Measurements from ENCODE around the gene LEPR.

Gene LEPR

GRCh38 chr1:65435987-65436386 is 15.5 kb downstream of the LEPR start:
- H3K27ac ChIP-seq (ENCODE audit: low read length) = no peak overlapping the region
- H3K79me2 ChIP-seq (ENCODE audit: low read length) = no peaks in the 10 kb centered on the region
- no peak overlapping the region for H3K4me3 ChIP-seq (ENCODE audit: low read length)
- no peak overlapping the region for H2AFZ ChIP-seq (ENCODE audit: low read depth, low read length)
- no peak for TF ChIP-seq EZH2phosphoT487 (IDR thresholded peaks at IDR 0.05; ENCODE audit: low read depth)
- no peak for TF ChIP-seq CTCF (IDR thresholded peaks at IDR 0.05; ENCODE audit: low read depth, low read length)
- no peaks in the 10 kb centered on the region for H3K27me3 ChIP-seq (ENCODE audit: low read depth, low read length)
- H3K4me1 ChIP-seq (ENCODE audit: low read length) = 0 out of 2 replicates have a peak, but pooled peaks cover 3% of the 10 kb centered on the region
- H4K20me1 ChIP-seq (ENCODE audit: insufficient read depth, low read length) = no peaks in the 10 kb centered on the region
- H3K36me3 ChIP-seq (replicated peaks; ENCODE audit: low read depth, low read length) = no peaks in the 10 kb centered on the region
- no peak overlapping the region for H3K9ac ChIP-seq (ENCODE audit: low read length)
- H3K4me2 ChIP-seq (ENCODE audit: low read length) = no peak overlapping the region
- no peaks in the 10 kb centered on the region for H3K9me3 ChIP-seq (ENCODE audit: insufficient read depth, low read length)

GRCh38 chr1:65437616-65438015 is 17.1 kb downstream of the LEPR start:
- H3K9me3 ChIP-seq (ENCODE audit: insufficient read depth, low read length) = no peaks in the 10 kb centered on the region
- no peaks in the 10 kb centered on the region for H4K20me1 ChIP-seq (ENCODE audit: insufficient read depth, low read length)
- no peak overlapping the region for H2AFZ ChIP-seq (ENCODE audit: low read depth, low read length)
- H3K9ac ChIP-seq (ENCODE audit: low read length) = no peak overlapping the region
- 0 out of 2 replicates have a peak, but pooled peaks cover 3% of the 10 kb centered on the region for H3K4me1 ChIP-seq (ENCODE audit: low read length)
- no peaks in the 10 kb centered on the region for H3K79me2 ChIP-seq (ENCODE audit: low read length)
- no peak overlapping the region for H3K4me2 ChIP-seq (ENCODE audit: low read length)
- H3K4me3 ChIP-seq (ENCODE audit: low read length) = no peak overlapping the region
- H3K27ac ChIP-seq (ENCODE audit: low read length) = no peak overlapping the region
- TF ChIP-seq CTCF (IDR thresholded peaks at IDR 0.05; ENCODE audit: low read depth, low read length) (no peak), EZH2phosphoT487 (IDR thresholded peaks at IDR 0.05; ENCODE audit: low read depth) (no peak)
- H3K36me3 ChIP-seq (replicated peaks; ENCODE audit: low read depth, low read length) = no peaks in the 10 kb centered on the region
- H3K27me3 ChIP-seq (ENCODE audit: low read depth, low read length) = no peaks in the 10 kb centered on the region

- Histone ChIP-seq H3K79me2 (ENCODE audit: low read length) (no peaks in the 10 kb centered on the region), H3K4me3 (ENCODE audit: low read length) (no peak overlapping the region), H3K9me3 (ENCODE audit: insufficient read depth, low read length) (no peaks in the 10 kb centered on the region), H3K4me1 (ENCODE audit: low read length) (0 out of 2 replicates have a peak, but pooled peaks cover 3% of the 10 kb centered on the region), H3K4me2 (ENCODE audit: low read length) (no peak overlapping the region), H3K27me3 (ENCODE audit: low read depth, low read length) (no peaks in the 10 kb centered on the region), H3K27ac (ENCODE audit: low read length) (no peak overlapping the region), H3K9ac (ENCODE audit: low read length) (no peak overlapping the region), H2AFZ (ENCODE audit: low read depth, low read length) (no peak overlapping the region), H3K36me3 (replicated peaks; ENCODE audit: low read depth, low read length) (no peaks in the 10 kb centered on the region), H4K20me1 (ENCODE audit: insufficient read depth, low read length) (no peaks in the 10 kb centered on the region)
- TF ChIP-seq EZH2phosphoT487 (IDR thresholded peaks at IDR 0.05; ENCODE audit: low read depth) (no peak), CTCF (IDR thresholded peaks at IDR 0.05; ENCODE audit: low read depth, low read length) (no peak)
Observed at GRCh38 chr1:65440322-65440900, 19.9 kb downstream of the LEPR start.

GRCh38 chr1:65440915-65441314 is 20.4 kb downstream of the LEPR start:
- H3K4me2 ChIP-seq (ENCODE audit: low read length) = no peak overlapping the region
- TF ChIP-seq CTCF (IDR thresholded peaks at IDR 0.05; ENCODE audit: low read depth, low read length) (no peak), EZH2phosphoT487 (IDR thresholded peaks at IDR 0.05; ENCODE audit: low read depth) (no peak)
- 0 out of 2 replicates have a peak, but pooled peaks cover 3% of the 10 kb centered on the region for H3K4me1 ChIP-seq (ENCODE audit: low read length)
- no peak overlapping the region for H3K9ac ChIP-seq (ENCODE audit: low read length)
- H4K20me1 ChIP-seq (ENCODE audit: insufficient read depth, low read length) = no peaks in the 10 kb centered on the region
- H3K27ac ChIP-seq (ENCODE audit: low read length) = no peak overlapping the region
- H3K27me3 ChIP-seq (ENCODE audit: low read depth, low read length) = no peaks in the 10 kb centered on the region
- no peak overlapping the region for H3K4me3 ChIP-seq (ENCODE audit: low read length)
- H2AFZ ChIP-seq (ENCODE audit: low read depth, low read length) = no peak overlapping the region
- H3K9me3 ChIP-seq (ENCODE audit: insufficient read depth, low read length) = no peaks in the 10 kb centered on the region
- no peaks in the 10 kb centered on the region for H3K36me3 ChIP-seq (replicated peaks; ENCODE audit: low read depth, low read length)
- no peaks in the 10 kb centered on the region for H3K79me2 ChIP-seq (ENCODE audit: low read length)
